BLaER1 treated with 17β-estradiol and CSF1 and Interleukin-3, amounts not matched to agents 10 nM and 100 nM (cell line): Measurements from ENCODE around the gene NLRP10.

Experiments
- H3K27ac ChIP-seq, 11 experiments: shearing (Covaris generic); formaldehyde crosslinking; 2 replicates each; pipeline ENCODE4 v1.8.1; 2022
- H3K27me3 ChIP-seq, 11 experiments: shearing (Covaris generic); formaldehyde crosslinking; 2 replicates each; pipeline ENCODE4 v1.8.1; 2022
- H3K36me3 ChIP-seq, 11 experiments: shearing (Covaris generic); formaldehyde crosslinking; 2 replicates each; pipeline ENCODE4 v1.8.1; 2022
- H3K4me1 ChIP-seq, 10 experiments: shearing (Covaris generic); formaldehyde crosslinking; 2 replicates each; pipeline ENCODE4 v1.8.1; 2022
- H3K4me2 ChIP-seq, 11 experiments: shearing (Covaris generic); formaldehyde crosslinking; 2 replicates each; pipeline ENCODE4 v1.8.1; 2022
- H3K4me3 ChIP-seq, 10 experiments: shearing (Covaris generic); formaldehyde crosslinking; 2 replicates each; pipeline ENCODE4 v1.8.1; 2022
- H3K9ac ChIP-seq, 11 experiments: shearing (Covaris generic); formaldehyde crosslinking; 2 replicates each; pipeline ENCODE4 v1.8.1; 2022
- H3K9me3 ChIP-seq, 11 experiments: shearing (Covaris generic); formaldehyde crosslinking; replicated peaks in 1 of 11; 2 replicates each; pipeline ENCODE4 v1.8.1; 2022
- H4K20me1 ChIP-seq, 11 experiments: shearing (Covaris generic); formaldehyde crosslinking; 2 replicates each; pipeline ENCODE4 v1.8.1; 2022
- Cebpa-rat ChIP-seq, 11 experiments: shearing (Covaris generic); IDR thresholded peaks; 2 replicates each; pipeline ENCODE4 v1.8.1; 2022

The NLRP10 gene

GRCh38 chr11:7965386-7965785 lies at the start of gene NLRP10:
Gene NLRP10 (minus strand): TSS chr11:7965447. CDS start chr11:7963495, 1,952 bp downstream.
- Histone ChIP-seq H3K9me3 (peaks cover 3 to 23% (median 6%) of the 10 kb centered on the region in 11 experiments; a peak in 11 of 22 replicates), H4K20me1 (no peaks in the 10 kb centered on the region), H3K4me2 (peak within 1 kb of the TSS in 6 of 11 experiments; percentile 22 to 47 (median 29); a peak in 7 of 22 replicates), H3K27ac (no peak within 1 kb of the TSS), H3K4me1 (peaks cover 0 to 17% (median 5%) of the 10 kb centered on the region in 10 experiments; a peak in 11 of 20 replicates), H3K4me3 (no peak within 1 kb of the TSS), H3K36me3 (no peaks in the 10 kb centered on the region), H3K27me3 (no peaks in the 10 kb centered on the region), H3K9ac (no peak within 1 kb of the TSS)
- TF ChIP-seq Cebpa-rat (IDR thresholded peaks at IDR 0.05) = no peak

- H4K20me1 ChIP-seq = no peaks in the 10 kb centered on the region; a peak in 2 of 22 replicates
- H3K4me3 ChIP-seq = no peak overlapping the region
- H3K36me3 ChIP-seq = no peaks in the 10 kb centered on the region
- no peak overlapping the region for H3K9ac ChIP-seq
- peaks cover 5 to 19% (median 12%) of the 10 kb centered on the region in 11 experiments for H3K27me3 ChIP-seq
- no peak for TF ChIP-seq Cebpa-rat (IDR thresholded peaks at IDR 0.05)
- no peaks in the 10 kb centered on the region for H3K9me3 ChIP-seq
- peaks cover 4 to 29% (median 5%) of the 10 kb centered on the region in 10 experiments; a peak in 11 of 20 replicates for H3K4me1 ChIP-seq
- no peak overlapping the region for H3K4me2 ChIP-seq
- no peak overlapping the region for H3K27ac ChIP-seq
Measured at GRCh38 chr11:8013833-8014232, 48.6 kb upstream of the NLRP10 start.

- Histone ChIP-seq H3K36me3 (no peaks in the 10 kb centered on the region), H3K9me3 (no peaks in the 10 kb centered on the region), H3K27ac (no peak overlapping the region), H3K9ac (no peak overlapping the region), H4K20me1 (no peaks in the 10 kb centered on the region; a peak in 2 of 22 replicates), H3K4me2 (peak overlapping the region in 3 of 11 experiments; percentile 40 to 71 (median 65); a peak in 5 of 22 replicates), H3K27me3 (peaks cover 0 to 6% (median 0%) of the 10 kb centered on the region in 11 experiments; a peak in 2 of 22 replicates), H3K4me1 (peaks cover 0 to 30% (median 4%) of the 10 kb centered on the region in 10 experiments; a peak in 9 of 20 replicates), H3K4me3 (no peak overlapping the region)
- TF ChIP-seq Cebpa-rat (IDR thresholded peaks at IDR 0.05) = no peak
Measured at GRCh38 chr11:8011981-8012444, 46.8 kb upstream of the NLRP10 start.

GRCh38 chr11:8011371-8011770 lies 46.1 kb upstream of the NLRP10 start:
- no peak for TF ChIP-seq Cebpa-rat (IDR thresholded peaks at IDR 0.05)
- Histone ChIP-seq H3K9me3 (no peaks in the 10 kb centered on the region), H3K36me3 (no peaks in the 10 kb centered on the region), H3K9ac (no peak overlapping the region), H3K4me3 (no peak overlapping the region), H3K4me2 (peak overlapping the region in 3 of 11 experiments; percentile 40 to 71 (median 65); a peak in 6 of 22 replicates), H3K4me1 (peaks cover 0 to 30% (median 4%) of the 10 kb centered on the region in 10 experiments; a peak in 9 of 20 replicates), H3K27me3 (no peaks in the 10 kb centered on the region), H3K27ac (peak overlapping the region in 1 of 11 experiments; percentile 6; a peak in 1 of 22 replicates), H4K20me1 (no peaks in the 10 kb centered on the region; a peak in 2 of 22 replicates)

- no peaks in the 10 kb centered on the region for H3K27me3 ChIP-seq
- H3K27ac ChIP-seq = no peak overlapping the region
- H3K4me2 ChIP-seq = no peak overlapping the region
- H4K20me1 ChIP-seq = peaks cover 0 to 7% (median 0%) of the 10 kb centered on the region in 11 experiments; a peak in 2 of 22 replicates
- H3K4me3 ChIP-seq = no peak overlapping the region
- H3K9ac ChIP-seq = no peak overlapping the region
- no peak for TF ChIP-seq Cebpa-rat (IDR thresholded peaks at IDR 0.05)
- no peaks in the 10 kb centered on the region for H3K36me3 ChIP-seq
- peaks cover 0 to 30% (median 4%) of the 10 kb centered on the region in 10 experiments; a peak in 9 of 20 replicates for H3K4me1 ChIP-seq
- no peaks in the 10 kb centered on the region for H3K9me3 ChIP-seq
Measured at GRCh38 chr11:8009856-8010255, 44.6 kb upstream of the NLRP10 start.

- Histone ChIP-seq H3K4me2 (no peak overlapping the region), H3K9ac (no peak overlapping the region), H3K27me3 (no peaks in the 10 kb centered on the region), H3K9me3 (no peaks in the 10 kb centered on the region), H3K4me3 (no peak overlapping the region), H4K20me1 (peaks cover 0 to 7% (median 0%) of the 10 kb centered on the region in 11 experiments; a peak in 2 of 22 replicates), H3K4me1 (peaks cover 0 to 30% (median 4%) of the 10 kb centered on the region in 10 experiments; a peak in 9 of 20 replicates), H3K36me3 (no peaks in the 10 kb centered on the region), H3K27ac (no peak overlapping the region)
- TF ChIP-seq Cebpa-rat (IDR thresholded peaks at IDR 0.05) = no peak
Measured at GRCh38 chr11:8008212-8008611, 43.0 kb upstream of the NLRP10 start.

- Histone ChIP-seq H4K20me1 (peaks cover 0 to 7% (median 0%) of the 10 kb centered on the region in 11 experiments; a peak in 6 of 22 replicates), H3K36me3 (peaks cover 0 to under 1% (median 0%) of the 10 kb centered on the region in 11 experiments; a peak in 2 of 22 replicates), H3K27ac (no peak overlapping the region), H3K9me3 (no peaks in the 10 kb centered on the region), H3K27me3 (no peaks in the 10 kb centered on the region), H3K4me2 (no peak overlapping the region), H3K4me3 (no peak overlapping the region), H3K4me1 (peaks cover 0 to 20% (median 4%) of the 10 kb centered on the region in 10 experiments; a peak in 9 of 20 replicates), H3K9ac (no peak overlapping the region)
- TF ChIP-seq Cebpa-rat (IDR thresholded peaks at IDR 0.05) = no peak
Measured at GRCh38 chr11:8006349-8006977, 41.2 kb upstream of the NLRP10 start.

GRCh38 chr11:8005556-8005955 lies 40.3 kb upstream of the NLRP10 start:
- Histone ChIP-seq H3K9ac (peak overlapping the region in 3 of 11 experiments; percentile 12 to 49 (median 19); a peak in 1 of 22 replicates), H4K20me1 (peaks cover 0 to 7% (median 0%) of the 10 kb centered on the region in 11 experiments; a peak in 6 of 22 replicates), H3K9me3 (no peaks in the 10 kb centered on the region), H3K27me3 (no peaks in the 10 kb centered on the region), H3K4me2 (no peak overlapping the region), H3K27ac (peak overlapping the region in 1 of 11 experiments; percentile 28; a peak in 1 of 22 replicates), H3K4me3 (no peak overlapping the region), H3K36me3 (peaks cover 0 to 9% (median 1%) of the 10 kb centered on the region in 11 experiments; a peak in 7 of 22 replicates), H3K4me1 (peaks cover 0 to 11% (median 3%) of the 10 kb centered on the region in 10 experiments; a peak in 8 of 20 replicates)
- no peak for TF ChIP-seq Cebpa-rat (IDR thresholded peaks at IDR 0.05)

- no peaks in the 10 kb centered on the region for H3K27me3 ChIP-seq
Measured at GRCh38 chr11:8004008-8004407, 38.8 kb upstream of the NLRP10 start.

More at GRCh38 chr11:8004008-8004407, 38.8 kb upstream of the NLRP10 start:
- Histone ChIP-seq H3K4me2 (no peak overlapping the region), H3K4me3 (no peak overlapping the region), H3K4me1 (peaks cover 0 to 6% (median 3%) of the 10 kb centered on the region in 10 experiments; a peak in 4 of 20 replicates), H3K36me3 (peaks cover 14 to 25% (median 16%) of the 10 kb centered on the region in 11 experiments), H3K27ac (no peak overlapping the region), H4K20me1 (peaks cover 0 to 8% (median 0%) of the 10 kb centered on the region in 11 experiments; a peak in 6 of 22 replicates), H3K9me3 (no peaks in the 10 kb centered on the region), H3K9ac (peak overlapping the region in 1 of 11 experiments; percentile 4; a peak in 1 of 22 replicates)
- TF ChIP-seq Cebpa-rat (IDR thresholded peaks at IDR 0.05) = no peak
